ENCODE data around the gene S100A4. TPM values are rescaled to one million over a fixed set of nuclear protein-coding genes. Genes with fewer than 3 reads are reported as not detected.

Gene S100A4
- total RNA-seq, 1 donor from 2014 or later = 137 TPM

DNA sequence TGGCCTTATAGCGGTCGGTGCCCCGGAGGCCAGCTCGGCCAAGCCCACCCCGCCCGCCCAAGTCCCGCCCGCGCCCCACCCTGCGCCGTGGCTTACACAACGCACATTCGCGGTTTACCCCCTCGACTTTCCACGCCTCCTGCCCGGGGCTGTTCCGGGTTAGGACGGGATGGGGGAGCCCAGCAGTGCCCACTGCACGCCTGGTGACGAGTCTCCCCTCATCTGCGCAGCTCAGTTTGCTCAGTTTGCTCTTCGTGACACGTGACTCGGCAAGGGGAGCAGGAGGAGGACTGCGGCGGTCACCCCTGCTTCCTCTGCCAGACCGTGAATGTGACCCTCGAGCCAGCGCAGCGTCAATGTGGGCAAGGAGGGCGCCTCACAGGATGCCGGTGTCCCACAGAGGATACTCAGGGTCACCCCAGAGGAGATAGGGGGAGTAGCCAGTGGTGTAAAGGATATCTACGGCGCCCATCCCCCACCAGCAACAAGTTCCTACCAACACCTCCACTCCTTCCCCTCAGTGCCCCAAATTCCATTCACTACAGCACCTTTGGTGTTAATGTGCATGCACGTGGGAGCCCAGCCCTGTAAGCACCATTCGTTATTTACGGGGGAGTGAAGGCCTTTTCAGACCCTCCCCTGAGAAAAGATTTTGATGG lies 9.5 kb downstream of the S100A4 start:
- Histone ChIP-seq H3K27ac (replicated peaks) (peak overlapping the region; percentile 98), H3K27me3 (ENCODE audit: low read depth) (no peaks in the 10 kb centered on the region), H3K4me3 (peak overlapping the region; percentile 93), H3K36me3 (no peaks in the 10 kb centered on the region), H3K4me1 (peaks cover 50% of the 10 kb centered on the region), H3K9me3 (replicated peaks) (no peaks in the 10 kb centered on the region)
- DNase-seq = peak; percentile 87
- TF ChIP-seq, protein P1, sequence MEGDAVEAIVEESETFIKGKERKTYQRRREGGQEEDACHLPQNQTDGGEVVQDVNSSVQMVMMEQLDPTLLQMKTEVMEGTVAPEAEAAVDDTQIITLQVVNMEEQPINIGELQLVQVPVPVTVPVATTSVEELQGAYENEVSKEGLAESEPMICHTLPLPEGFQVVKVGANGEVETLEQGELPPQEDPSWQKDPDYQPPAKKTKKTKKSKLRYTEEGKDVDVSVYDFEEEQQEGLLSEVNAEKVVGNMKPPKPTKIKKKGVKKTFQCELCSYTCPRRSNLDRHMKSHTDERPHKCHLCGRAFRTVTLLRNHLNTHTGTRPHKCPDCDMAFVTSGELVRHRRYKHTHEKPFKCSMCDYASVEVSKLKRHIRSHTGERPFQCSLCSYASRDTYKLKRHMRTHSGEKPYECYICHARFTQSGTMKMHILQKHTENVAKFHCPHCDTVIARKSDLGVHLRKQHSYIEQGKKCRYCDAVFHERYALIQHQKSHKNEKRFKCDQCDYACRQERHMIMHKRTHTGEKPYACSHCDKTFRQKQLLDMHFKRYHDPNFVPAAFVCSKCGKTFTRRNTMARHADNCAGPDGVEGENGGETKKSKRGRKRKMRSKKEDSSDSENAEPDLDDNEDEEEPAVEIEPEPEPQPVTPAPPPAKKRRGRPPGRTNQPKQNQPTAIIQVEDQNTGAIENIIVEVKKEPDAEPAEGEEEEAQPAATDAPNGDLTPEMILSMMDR (IDR thresholded peaks at IDR 0.05; ENCODE audit: borderline replicate concordance) = no peak
- intact Hi-C loops (cut with micrococcal nuclease) = no loop called here

DNA sequence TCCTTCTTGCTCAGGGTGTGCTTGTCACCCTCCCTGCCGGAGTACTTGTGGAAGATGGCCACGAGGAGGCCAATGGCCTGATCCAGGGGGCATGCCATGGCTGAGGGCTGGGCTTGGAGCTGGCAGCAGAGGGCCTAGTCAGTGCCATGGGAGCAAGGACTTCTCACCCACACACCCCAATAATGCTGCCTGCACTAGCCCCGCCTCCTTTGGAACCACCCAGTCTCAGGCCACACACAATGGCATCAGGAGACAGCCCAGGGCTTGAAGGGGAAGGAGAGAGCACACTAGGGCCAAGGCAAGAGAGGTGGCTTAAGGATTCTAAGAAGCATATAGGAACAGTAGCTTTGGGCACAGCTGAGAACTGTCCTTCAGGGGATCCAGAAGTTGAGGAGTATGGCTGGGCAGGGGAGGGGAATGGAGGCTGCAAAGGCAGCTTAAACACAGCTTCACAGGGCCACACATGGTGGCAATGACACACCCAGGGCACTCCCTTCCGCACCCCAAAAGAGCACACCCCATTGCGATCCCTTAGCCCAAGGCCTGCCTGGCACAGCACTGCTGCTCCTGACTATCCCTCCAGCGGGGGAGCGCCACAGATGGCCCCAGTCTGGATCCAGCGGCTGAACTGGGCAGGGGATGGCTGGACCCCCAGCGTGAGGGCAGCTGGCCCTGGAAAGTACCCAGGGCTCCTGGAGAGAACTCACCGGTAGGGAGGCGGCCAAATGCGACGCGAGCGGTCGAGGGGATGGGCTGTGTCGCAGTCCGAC lies 10.2 kb downstream of the S100A4 start, which contains the start of gene S100A6:
Gene S100A6, minus strand, starts transcription at position 750 of the 770 bp plus-strand sequence. Its CDS starts 652 bp downstream, at position 98.
- intact Hi-C loops (cut with micrococcal nuclease) = no loop called here
- Histone ChIP-seq H3K9me3 (replicated peaks) (no peaks in the 10 kb centered on the region), H3K4me1 (peaks cover 50% of the 10 kb centered on the region), H3K4me3 (peak within 1 kb of the TSS; percentile 93), H3K27me3 (ENCODE audit: low read depth) (no peaks in the 10 kb centered on the region), H3K27ac (replicated peaks) (peak within 1 kb of the TSS; percentile 98), H3K36me3 (no peaks in the 10 kb centered on the region)
- peak; percentile 68 for DNase-seq
- TF ChIP-seq, protein P1 (IDR thresholded peaks at IDR 0.05; ENCODE audit: borderline replicate concordance) = peak; percentile 20

DNA sequence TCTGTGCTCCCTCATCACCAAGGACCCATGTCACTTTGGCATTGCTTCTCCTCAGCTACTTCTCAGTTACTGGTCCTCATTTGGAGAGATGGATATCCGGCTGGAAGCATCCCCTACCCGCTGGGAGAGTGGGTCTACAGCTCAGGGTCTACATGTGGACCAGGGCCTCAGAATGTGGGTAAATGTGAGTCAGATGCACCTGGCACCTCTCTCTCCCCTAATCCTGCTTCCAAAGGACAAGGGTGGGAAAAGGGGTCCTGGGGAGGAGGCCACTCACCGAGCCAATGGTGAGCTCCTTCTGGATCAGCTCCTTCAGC lies 10.7 kb downstream of the S100A4 start:
- no peaks in the 10 kb centered on the region for H3K27me3 ChIP-seq (ENCODE audit: low read depth)
- H3K36me3 ChIP-seq = no peaks in the 10 kb centered on the region
- DNase-seq = no peak
- no peaks in the 10 kb centered on the region for H3K9me3 ChIP-seq (replicated peaks)
- H3K27ac ChIP-seq (replicated peaks) = peak overlapping the region; percentile 98
- intact Hi-C loops (cut with micrococcal nuclease) = loop anchor here (5.0 kb wide), 1 partner anchor 32 kb away; the partner anchor contains the start of gene S100A2
- peak overlapping the region; percentile 93 for H3K4me3 ChIP-seq
- TF ChIP-seq, protein P1 (IDR thresholded peaks at IDR 0.05; ENCODE audit: borderline replicate concordance) = no peak
- H3K4me1 ChIP-seq = peaks cover 50% of the 10 kb centered on the region

DNA sequence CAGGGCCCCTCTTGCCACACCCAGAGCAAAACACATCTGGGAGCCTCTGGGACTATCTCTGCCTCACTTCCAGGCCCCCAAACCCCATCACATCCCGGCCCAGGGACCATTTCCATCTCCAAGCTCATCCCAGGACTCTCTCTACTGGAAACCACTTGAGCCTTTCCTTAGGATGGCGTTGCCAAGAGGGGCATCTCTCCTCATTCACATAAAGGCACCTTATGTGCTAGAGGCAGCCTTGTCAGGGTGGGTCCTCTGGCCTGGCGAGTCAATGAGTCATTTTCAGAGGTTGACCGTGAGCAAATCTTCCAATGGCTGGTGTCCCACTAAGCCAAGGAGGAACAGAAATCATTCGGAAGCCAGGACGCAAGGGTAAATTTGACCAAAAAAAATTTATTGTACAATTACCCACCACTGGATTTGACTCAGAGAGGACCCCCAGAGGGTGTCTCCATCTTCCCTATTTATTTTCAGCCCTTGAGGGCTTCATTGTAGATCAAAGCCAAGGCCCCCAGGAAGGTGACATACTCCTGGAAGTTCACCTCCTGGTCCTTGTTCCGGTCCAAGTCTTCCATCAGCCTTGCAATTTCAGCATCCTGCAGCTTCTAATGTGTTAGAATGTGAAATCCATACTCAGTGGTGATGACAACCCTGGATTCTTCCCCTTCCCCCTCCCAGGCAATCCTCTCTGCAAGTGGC lies 11.2 kb downstream of the S100A4 start:
- H3K4me3 ChIP-seq = peak overlapping the region; percentile 93
- peaks cover 50% of the 10 kb centered on the region for H3K4me1 ChIP-seq
- H3K27ac ChIP-seq (replicated peaks) = peak overlapping the region; percentile 98
- TF ChIP-seq, protein P1 (IDR thresholded peaks at IDR 0.05; ENCODE audit: borderline replicate concordance) = no peak
- no peaks in the 10 kb centered on the region for H3K27me3 ChIP-seq (ENCODE audit: low read depth)
- intact Hi-C loops (cut with micrococcal nuclease) = loop anchor here (5.0 kb wide), 1 partner anchor 33 kb away; the partner anchor contains the start of gene S100A2
- H3K9me3 ChIP-seq (replicated peaks) = no peaks in the 10 kb centered on the region
- no peaks in the 10 kb centered on the region for H3K36me3 ChIP-seq
- DNase-seq = no peak

DNA sequence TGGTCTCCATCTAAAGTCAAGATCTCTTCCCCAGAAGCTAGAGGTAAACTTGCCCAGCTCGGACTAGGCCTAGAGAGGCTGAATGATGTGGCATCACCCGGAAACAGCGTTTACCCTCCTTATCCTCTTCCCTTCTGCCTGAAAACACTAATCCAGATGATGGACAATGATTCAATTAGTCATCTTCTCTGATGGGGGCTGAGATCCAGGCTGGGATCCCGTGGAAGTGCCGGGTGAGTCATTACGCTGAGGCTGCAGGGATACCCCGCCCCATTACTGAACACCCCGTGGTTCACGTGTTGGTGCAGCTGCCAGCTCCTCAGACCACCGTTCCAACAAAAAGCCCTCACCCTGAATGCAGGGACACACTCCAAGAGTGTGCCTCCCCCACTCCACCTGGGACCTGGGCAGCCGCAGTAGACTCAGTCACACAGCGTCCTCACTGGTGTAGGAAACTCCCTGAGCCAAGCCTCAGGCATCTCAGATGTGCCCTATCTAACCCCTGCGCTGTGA lies 11.9 kb downstream of the S100A4 start:
- intact Hi-C loops (cut with micrococcal nuclease) = loop anchor here (5.0 kb wide), 1 partner anchor 34 kb away; the partner anchor contains the start of gene S100A2
- Histone ChIP-seq H3K36me3 (no peaks in the 10 kb centered on the region), H3K4me3 (peak overlapping the region; percentile 93), H3K4me1 (peaks cover 50% of the 10 kb centered on the region), H3K27ac (replicated peaks) (peak overlapping the region; percentile 98), H3K9me3 (replicated peaks) (no peaks in the 10 kb centered on the region), H3K27me3 (ENCODE audit: low read depth) (no peaks in the 10 kb centered on the region)
- TF ChIP-seq, protein P1 (IDR thresholded peaks at IDR 0.05; ENCODE audit: borderline replicate concordance) = no peak
- peak; percentile 44 for DNase-seq

Measured in left ventricle myocardium inferior (tissue), 1 donor.